ENCODE data around the gene DCAF5.
A peak's percentile ranks its signal among the peaks of the same experiment; 100 is the strongest.
"Not testable (repeated sequence)": the region's sequence is repeated elsewhere in the genome, so short reads cannot be mapped to it uniquely, and the experiment has no call there.

Gene DCAF5

GRCh38 chr14:69152902-69153151 is at the start of gene DCAF5:
TSS of gene DCAF5 (minus strand) at chr14:69153119. CDS start at chr14:69152978, 141 bp downstream.
- Histone ChIP-seq H3K4me1 (ENCODE audit: control insufficient read depth, low read depth, low read length) (peaks cover 15% of the 10 kb centered on the region), H3K27me3 (ENCODE audit: control insufficient read depth, insufficient read depth, low read length) (peaks cover 16% of the 10 kb centered on the region), H3K27ac (ENCODE audit: low read length) (no peak within 1 kb of the TSS), H3K9me3 (ENCODE audit: control insufficient read depth, low read depth, low read length) (no peaks in the 10 kb centered on the region), H3K9ac (ENCODE audit: low read length) (peak within 1 kb of the TSS; percentile 79), H3K4me3 (ENCODE audit: low read length) (peak within 1 kb of the TSS; percentile 93), H3K36me3 (ENCODE audit: control insufficient read depth, low read depth, low read length) (peaks cover 3% of the 10 kb centered on the region)

GRCh38 chr14:69199786-69200185 is 46.9 kb upstream of the DCAF5 start:
- Histone ChIP-seq H3K27me3 (ENCODE audit: control insufficient read depth, insufficient read depth, low read length) (no peaks in the 10 kb centered on the region), H3K4me3 (ENCODE audit: low read length) (no peak overlapping the region), H3K9ac (ENCODE audit: low read length) (no peak overlapping the region), H3K27ac (ENCODE audit: low read length) (no peak overlapping the region), H3K36me3 (ENCODE audit: control insufficient read depth, low read depth, low read length) (no peaks in the 10 kb centered on the region), H3K4me1 (ENCODE audit: control insufficient read depth, low read depth, low read length) (no peaks in the 10 kb centered on the region), H3K9me3 (ENCODE audit: control insufficient read depth, low read depth, low read length) (no peaks in the 10 kb centered on the region)

GRCh38 chr14:69193721-69194120 is 40.8 kb upstream of the DCAF5 start:
- H3K27ac ChIP-seq (ENCODE audit: low read length), result no peak overlapping the region

GRCh38 chr14:69191340-69192111 is 38.6 kb upstream of the DCAF5 start, which contains the start of gene EXD2:
TSS of gene EXD2 (plus strand) at chr14:69191498. CDS start at chr14:69209471, 17,973 bp downstream.
- Histone ChIP-seq H3K27ac (ENCODE audit: low read length) (peak within 1 kb of the TSS; percentile 22), H3K9ac (ENCODE audit: low read length) (peak within 1 kb of the TSS; percentile 68), H3K36me3 (ENCODE audit: control insufficient read depth, low read depth, low read length) (no peaks in the 10 kb centered on the region), H3K27me3 (ENCODE audit: control insufficient read depth, insufficient read depth, low read length) (no peaks in the 10 kb centered on the region), H3K9me3 (ENCODE audit: control insufficient read depth, low read depth, low read length) (no peaks in the 10 kb centered on the region), H3K4me1 (ENCODE audit: control insufficient read depth, low read depth, low read length) (peaks cover 8% of the 10 kb centered on the region), H3K4me3 (ENCODE audit: low read length) (peak within 1 kb of the TSS; percentile 72)

More at GRCh38 chr14:69193721-69194120, 40.8 kb upstream of the DCAF5 start:
- Histone ChIP-seq H3K4me3 (ENCODE audit: low read length) (no peak overlapping the region), H3K4me1 (ENCODE audit: control insufficient read depth, low read depth, low read length) (peaks cover 8% of the 10 kb centered on the region), H3K9ac (ENCODE audit: low read length) (no peak overlapping the region), H3K9me3 (ENCODE audit: control insufficient read depth, low read depth, low read length) (no peaks in the 10 kb centered on the region), H3K27me3 (ENCODE audit: control insufficient read depth, insufficient read depth, low read length) (no peaks in the 10 kb centered on the region), H3K36me3 (ENCODE audit: control insufficient read depth, low read depth, low read length) (no peaks in the 10 kb centered on the region)

GRCh38 chr14:69190191-69190590 is 37.3 kb upstream of the DCAF5 start:
- Histone ChIP-seq H3K27ac (ENCODE audit: low read length) (no peak overlapping the region), H3K4me3 (ENCODE audit: low read length) (peak overlapping the region; percentile 72), H3K36me3 (ENCODE audit: control insufficient read depth, low read depth, low read length) (no peaks in the 10 kb centered on the region), H3K27me3 (ENCODE audit: control insufficient read depth, insufficient read depth, low read length) (no peaks in the 10 kb centered on the region), H3K4me1 (ENCODE audit: control insufficient read depth, low read depth, low read length) (peaks cover 8% of the 10 kb centered on the region), H3K9me3 (ENCODE audit: control insufficient read depth, low read depth, low read length) (no peaks in the 10 kb centered on the region), H3K9ac (ENCODE audit: low read length) (no peak overlapping the region)

GRCh38 chr14:69183735-69184134 is 30.8 kb upstream of the DCAF5 start:
- H3K27ac ChIP-seq (ENCODE audit: low read length), result no peak overlapping the region
- H3K36me3 ChIP-seq (ENCODE audit: control insufficient read depth, low read depth, low read length), result no peaks in the 10 kb centered on the region
- no peaks in the 10 kb centered on the region for H3K9me3 ChIP-seq (ENCODE audit: control insufficient read depth, low read depth, low read length)
- no peaks in the 10 kb centered on the region for H3K27me3 ChIP-seq (ENCODE audit: control insufficient read depth, insufficient read depth, low read length)
- peaks cover 14% of the 10 kb centered on the region for H3K4me1 ChIP-seq (ENCODE audit: control insufficient read depth, low read depth, low read length)
- no peak overlapping the region for H3K9ac ChIP-seq (ENCODE audit: low read length)
- H3K4me3 ChIP-seq (ENCODE audit: low read length), result no peak overlapping the region

- not testable (repeated sequence) for H3K36me3 ChIP-seq (ENCODE audit: control insufficient read depth, low read depth, low read length)
Observed at GRCh38 chr14:69182580-69182979, 29.7 kb upstream of the DCAF5 start.

GRCh38 chr14:69181491-69181890 is 28.6 kb upstream of the DCAF5 start:
- no peaks in the 10 kb centered on the region for H3K36me3 ChIP-seq (ENCODE audit: control insufficient read depth, low read depth, low read length)

More at GRCh38 chr14:69182580-69182979, 29.7 kb upstream of the DCAF5 start:
- H3K4me1 ChIP-seq (ENCODE audit: control insufficient read depth, low read depth, low read length), result peaks cover 14% of the 10 kb centered on the region
- H3K27me3 ChIP-seq (ENCODE audit: control insufficient read depth, insufficient read depth, low read length); H3K9me3 ChIP-seq (ENCODE audit: control insufficient read depth, low read depth, low read length); H3K4me3 ChIP-seq (ENCODE audit: low read length); H3K9ac ChIP-seq (ENCODE audit: low read length); H3K27ac ChIP-seq (ENCODE audit: low read length): not testable (repeated sequence)

GRCh38 chr14:69175130-69175529 is 22.2 kb upstream of the DCAF5 start:
- H3K27ac ChIP-seq (ENCODE audit: low read length), result no peak overlapping the region
- H3K4me3 ChIP-seq (ENCODE audit: low read length), result no peak overlapping the region
- H3K9me3 ChIP-seq (ENCODE audit: control insufficient read depth, low read depth, low read length), result no peaks in the 10 kb centered on the region
- no peak overlapping the region for H3K9ac ChIP-seq (ENCODE audit: low read length)
- no peaks in the 10 kb centered on the region for H3K36me3 ChIP-seq (ENCODE audit: control insufficient read depth, low read depth, low read length)
- no peaks in the 10 kb centered on the region for H3K4me1 ChIP-seq (ENCODE audit: control insufficient read depth, low read depth, low read length)
- no peaks in the 10 kb centered on the region for H3K27me3 ChIP-seq (ENCODE audit: control insufficient read depth, insufficient read depth, low read length)

More at GRCh38 chr14:69181491-69181890, 28.6 kb upstream of the DCAF5 start:
- Histone ChIP-seq H3K27me3 (ENCODE audit: control insufficient read depth, insufficient read depth, low read length) (no peaks in the 10 kb centered on the region), H3K27ac (ENCODE audit: low read length) (no peak overlapping the region), H3K4me1 (ENCODE audit: control insufficient read depth, low read depth, low read length) (peaks cover 14% of the 10 kb centered on the region), H3K4me3 (ENCODE audit: low read length) (no peak overlapping the region), H3K9me3 (ENCODE audit: control insufficient read depth, low read depth, low read length) (no peaks in the 10 kb centered on the region), H3K9ac (ENCODE audit: low read length) (no peak overlapping the region)

GRCh38 chr14:69171569-69171968 is 18.6 kb upstream of the DCAF5 start:
- no peaks in the 10 kb centered on the region for H3K36me3 ChIP-seq (ENCODE audit: control insufficient read depth, low read depth, low read length)
- H3K27me3 ChIP-seq (ENCODE audit: control insufficient read depth, insufficient read depth, low read length), result no peaks in the 10 kb centered on the region
- H3K9ac ChIP-seq (ENCODE audit: low read length), result no peak overlapping the region
- H3K27ac ChIP-seq (ENCODE audit: low read length), result no peak overlapping the region
- no peaks in the 10 kb centered on the region for H3K4me1 ChIP-seq (ENCODE audit: control insufficient read depth, low read depth, low read length)
- H3K9me3 ChIP-seq (ENCODE audit: control insufficient read depth, low read depth, low read length), result no peaks in the 10 kb centered on the region
- H3K4me3 ChIP-seq (ENCODE audit: low read length), result no peak overlapping the region

GRCh38 chr14:69170839-69171238 is 17.9 kb upstream of the DCAF5 start:
- Histone ChIP-seq H3K4me3 (ENCODE audit: low read length) (no peak overlapping the region), H3K9ac (ENCODE audit: low read length) (no peak overlapping the region), H3K27ac (ENCODE audit: low read length) (no peak overlapping the region), H3K36me3 (ENCODE audit: control insufficient read depth, low read depth, low read length) (no peaks in the 10 kb centered on the region), H3K27me3 (ENCODE audit: control insufficient read depth, insufficient read depth, low read length) (no peaks in the 10 kb centered on the region), H3K9me3 (ENCODE audit: control insufficient read depth, low read depth, low read length) (no peaks in the 10 kb centered on the region), H3K4me1 (ENCODE audit: control insufficient read depth, low read depth, low read length) (no peaks in the 10 kb centered on the region)

- not testable (repeated sequence) for H3K9me3 ChIP-seq (ENCODE audit: control insufficient read depth, low read depth, low read length); H3K9ac ChIP-seq (ENCODE audit: low read length); H3K36me3 ChIP-seq (ENCODE audit: control insufficient read depth, low read depth, low read length); H3K27ac ChIP-seq (ENCODE audit: low read length); H3K27me3 ChIP-seq (ENCODE audit: control insufficient read depth, insufficient read depth, low read length); H3K4me3 ChIP-seq (ENCODE audit: low read length); H3K4me1 ChIP-seq (ENCODE audit: control insufficient read depth, low read depth, low read length)
Observed at GRCh38 chr14:69165787-69166186, 12.9 kb upstream of the DCAF5 start.
